SW 1271 (cell line): ENCODE results near the gene LOXHD1.

ENCODE experiments used
- DNase-seq, 2 experiments: peaks; one replicate each; lab custom pipeline; 2025; lab: John Stamatoyannopoulos, UW

The LOXHD1 gene

GRCh38 chr18:46477425-46478011 lies 179.5 kb downstream of the LOXHD1 start:
- no peak for DNase-seq

GRCh38 chr18:46475390-46475752 lies 181.6 kb downstream of the LOXHD1 start:
- DNase-seq, result no peak

- no peak for DNase-seq
Measured at GRCh38 chr18:46474487-46475389, 182.3 kb downstream of the LOXHD1 start.

GRCh38 chr18:46471809-46472498 lies 185.1 kb downstream of the LOXHD1 start:
- no peak for DNase-seq

- no peak for DNase-seq
Measured at GRCh38 chr18:46470714-46471113, 186.3 kb downstream of the LOXHD1 start.

GRCh38 chr18:46469186-46469915 lies 187.7 kb downstream of the LOXHD1 start:
- DNase-seq, result no peak

GRCh38 chr18:46468426-46469180 lies 188.4 kb downstream of the LOXHD1 start:
- DNase-seq, result no peak

GRCh38 chr18:46466234-46467160 lies 190.5 kb downstream of the LOXHD1 start:
- no peak for DNase-seq

- DNase-seq, result no peak
Measured at GRCh38 chr18:46464926-46465655, 191.9 kb downstream of the LOXHD1 start.

- DNase-seq, result no peak
Measured at GRCh38 chr18:46462523-46462922, 194.5 kb downstream of the LOXHD1 start.

- no peak for DNase-seq
Measured at GRCh38 chr18:46461993-46462392, 195.0 kb downstream of the LOXHD1 start.

- no peak for DNase-seq
Measured at GRCh38 chr18:46460754-46461153, 196.3 kb downstream of the LOXHD1 start.

GRCh38 chr18:46459789-46460455 lies 197.1 kb downstream of the LOXHD1 start:
- DNase-seq, result no peak

- no peak for DNase-seq
Measured at GRCh38 chr18:46458472-46458871, 198.5 kb downstream of the LOXHD1 start.

GRCh38 chr18:46456691-46457090 lies 200.3 kb downstream of the LOXHD1 start:
- DNase-seq, result no peak

- no peak for DNase-seq
Measured at GRCh38 chr18:46452820-46453219, 204.2 kb downstream of the LOXHD1 start.

GRCh38 chr18:46449499-46449898 lies 207.5 kb downstream of the LOXHD1 start:
- DNase-seq, result no peak

- no peak for DNase-seq
Measured at GRCh38 chr18:46449033-46449432, 208.0 kb downstream of the LOXHD1 start.

- DNase-seq, result no peak
Measured at GRCh38 chr18:46448347-46448746, 208.7 kb downstream of the LOXHD1 start.
